Measurements from ENCODE around the gene HOXA11. TPM values are rescaled to one million over a fixed set of nuclear protein-coding genes. Genes with fewer than 3 reads are reported as not detected.

The HOXA11 gene
- total RNA-seq, 1 donor, result not detected

- Histone ChIP-seq H3K4me3 (ENCODE audit: low read length) (no peak overlapping the region), H3K27me3 (ENCODE audit: insufficient read depth, low read length) (peaks cover 35% of the 10 kb centered on the region), H3K4me1 (ENCODE audit: insufficient read depth, low read length) (peaks cover 13% of the 10 kb centered on the region), H3K9me3 (ENCODE audit: low read depth, low read length) (no peaks in the 10 kb centered on the region)
Observed at GRCh38 chr7:27139334-27140125, 45.5 kb downstream of the HOXA11 start.

- H3K27me3 ChIP-seq (ENCODE audit: insufficient read depth, low read length), result peaks cover 32% of the 10 kb centered on the region
- H3K9me3 ChIP-seq (ENCODE audit: low read depth, low read length), result no peaks in the 10 kb centered on the region
- H3K4me1 ChIP-seq (ENCODE audit: insufficient read depth, low read length), result peaks cover 16% of the 10 kb centered on the region
- no peak overlapping the region for H3K4me3 ChIP-seq (ENCODE audit: low read length)
Observed at GRCh38 chr7:27138985-27139333, 46.1 kb downstream of the HOXA11 start.

GRCh38 chr7:27138472-27138871 is 46.6 kb downstream of the HOXA11 start:
- H3K4me3 ChIP-seq (ENCODE audit: low read length), result no peak overlapping the region
- no peaks in the 10 kb centered on the region for H3K9me3 ChIP-seq (ENCODE audit: low read depth, low read length)
- H3K4me1 ChIP-seq (ENCODE audit: insufficient read depth, low read length), result peaks cover 16% of the 10 kb centered on the region
- peaks cover 32% of the 10 kb centered on the region for H3K27me3 ChIP-seq (ENCODE audit: insufficient read depth, low read length)

- H3K4me3 ChIP-seq (ENCODE audit: low read length), result no peak overlapping the region
- H3K9me3 ChIP-seq (ENCODE audit: low read depth, low read length), result no peaks in the 10 kb centered on the region
- peaks cover 34% of the 10 kb centered on the region for H3K27me3 ChIP-seq (ENCODE audit: insufficient read depth, low read length)
- H3K4me1 ChIP-seq (ENCODE audit: insufficient read depth, low read length), result peaks cover 16% of the 10 kb centered on the region
Observed at GRCh38 chr7:27137640-27138315, 47.3 kb downstream of the HOXA11 start.

GRCh38 chr7:27134392-27134791 is 50.6 kb downstream of the HOXA11 start:
- no peaks in the 10 kb centered on the region for H3K9me3 ChIP-seq (ENCODE audit: low read depth, low read length)
- H3K4me1 ChIP-seq (ENCODE audit: insufficient read depth, low read length), result peaks cover 21% of the 10 kb centered on the region
- H3K4me3 ChIP-seq (ENCODE audit: low read length), result no peak overlapping the region
- peaks cover 32% of the 10 kb centered on the region for H3K27me3 ChIP-seq (ENCODE audit: insufficient read depth, low read length)

GRCh38 chr7:27133409-27134231 is 51.4 kb downstream of the HOXA11 start:
- no peaks in the 10 kb centered on the region for H3K9me3 ChIP-seq (ENCODE audit: low read depth, low read length)
- H3K4me3 ChIP-seq (ENCODE audit: low read length), result no peak overlapping the region
- peaks cover 21% of the 10 kb centered on the region for H3K4me1 ChIP-seq (ENCODE audit: insufficient read depth, low read length)
- H3K27me3 ChIP-seq (ENCODE audit: insufficient read depth, low read length), result peaks cover 32% of the 10 kb centered on the region

GRCh38 chr7:27132978-27133377 is 52.1 kb downstream of the HOXA11 start:
- Histone ChIP-seq H3K27me3 (ENCODE audit: insufficient read depth, low read length) (peaks cover 32% of the 10 kb centered on the region), H3K4me3 (ENCODE audit: low read length) (no peak overlapping the region), H3K4me1 (ENCODE audit: insufficient read depth, low read length) (peaks cover 21% of the 10 kb centered on the region), H3K9me3 (ENCODE audit: low read depth, low read length) (no peaks in the 10 kb centered on the region)

- Histone ChIP-seq H3K27me3 (ENCODE audit: insufficient read depth, low read length) (peaks cover 30% of the 10 kb centered on the region), H3K4me3 (ENCODE audit: low read length) (no peak overlapping the region), H3K4me1 (ENCODE audit: insufficient read depth, low read length) (peaks cover 20% of the 10 kb centered on the region), H3K9me3 (ENCODE audit: low read depth, low read length) (no peaks in the 10 kb centered on the region)
Observed at GRCh38 chr7:27132214-27132613, 52.8 kb downstream of the HOXA11 start.

GRCh38 chr7:27131390-27131819 is 53.6 kb downstream of the HOXA11 start:
- peaks cover 13% of the 10 kb centered on the region for H3K4me1 ChIP-seq (ENCODE audit: insufficient read depth, low read length)
- H3K4me3 ChIP-seq (ENCODE audit: low read length), result peak overlapping the region; percentile 44
- H3K27me3 ChIP-seq (ENCODE audit: insufficient read depth, low read length), result peaks cover 25% of the 10 kb centered on the region
- no peaks in the 10 kb centered on the region for H3K9me3 ChIP-seq (ENCODE audit: low read depth, low read length)

Other genes with a start within 250 kb of the HOXA11 start
- gene HOXA1, start 89.2 kb downstream of the HOXA11 start, total RNA-seq, result 0.42 TPM
- gene HOXA2, start 82.5 kb downstream of the HOXA11 start, total RNA-seq, result 0.10 TPM
- gene HOXA4, start 54.5 kb downstream of the HOXA11 start, total RNA-seq, result not detected
- gene HOXA5, start 41.6 kb downstream of the HOXA11 start, total RNA-seq, result 3.0 TPM
- not detected for gene HOXA6, start 37.5 kb downstream of the HOXA11 start, total RNA-seq
- gene HOXA3, start 32.6 kb downstream of the HOXA11 start, total RNA-seq, result under 0.01 TPM
- 0.10 TPM for gene HOXA7, start 28.6 kb downstream of the HOXA11 start, total RNA-seq
- 0.52 TPM for gene HOXA9, start 19.7 kb downstream of the HOXA11 start, total RNA-seq
- gene HOXA10, start 10.9 kb downstream of the HOXA11 start, total RNA-seq, result 0.63 TPM
- under 0.01 TPM for gene HOXA13, start 14.9 kb upstream of the HOXA11 start, total RNA-seq
- not detected for gene EVX1, start 57.6 kb upstream of the HOXA11 start, total RNA-seq

Data from mononuclear cell (primary cell).